Sciatic nerve (tissue), 2 donors: ENCODE measurements around the gene COL9A3. TPM values are rescaled to one million over a fixed set of nuclear protein-coding genes. Genes with fewer than 3 reads are reported as not detected.
A peak's percentile ranks its signal among the peaks of the same experiment; 100 is the strongest.

Source experiments
- ATAC-seq: fragments of 200-7000 bp; cut with Tn5 transposase; one replicate; pipeline ENCODE4 v1.9.1; 2020; ENCODE audit warnings: mild to moderate bottlenecking, moderate library complexity
- DNase-seq: peaks from one replicate; pipeline ENCODE4 v3.0.0-alpha.2; 2020; ENCODE audit warnings: low spot score
- intact Hi-C: fragments of 100-400 bp; cut with DNase I; formaldehyde crosslinking; loops from one replicate; pipeline ENCODE4 v1.14.2; 2022
- total RNA-seq: library from RNA; stranded (reverse); fragmentation: NEBNext Ultra II Directional; extraction: Animal tissue kit (Norgen Biotek cat#: 25700); gene quantifications from one replicate; pipeline ENCODE4 v1.2.1, GENCODE V29; 2021
- donor health status: DM: no; HTN: no; CAD: no.
- donor health status: DM: no; HTN: no; CAD: no.

The COL9A3 gene
- total RNA-seq, 1 donor from 2014 or later = 69.6 TPM

- ATAC-seq (no peak), DNase-seq (no peak)
- intact Hi-C loops = loop anchor here (5.0 kb wide), 1 partner anchor 126 kb away; no protein-coding TSS in a partner anchor
These were observed 23.2 kb upstream of the COL9A3 start for GRCh38 chr20:62793757-62794006.

DNA sequence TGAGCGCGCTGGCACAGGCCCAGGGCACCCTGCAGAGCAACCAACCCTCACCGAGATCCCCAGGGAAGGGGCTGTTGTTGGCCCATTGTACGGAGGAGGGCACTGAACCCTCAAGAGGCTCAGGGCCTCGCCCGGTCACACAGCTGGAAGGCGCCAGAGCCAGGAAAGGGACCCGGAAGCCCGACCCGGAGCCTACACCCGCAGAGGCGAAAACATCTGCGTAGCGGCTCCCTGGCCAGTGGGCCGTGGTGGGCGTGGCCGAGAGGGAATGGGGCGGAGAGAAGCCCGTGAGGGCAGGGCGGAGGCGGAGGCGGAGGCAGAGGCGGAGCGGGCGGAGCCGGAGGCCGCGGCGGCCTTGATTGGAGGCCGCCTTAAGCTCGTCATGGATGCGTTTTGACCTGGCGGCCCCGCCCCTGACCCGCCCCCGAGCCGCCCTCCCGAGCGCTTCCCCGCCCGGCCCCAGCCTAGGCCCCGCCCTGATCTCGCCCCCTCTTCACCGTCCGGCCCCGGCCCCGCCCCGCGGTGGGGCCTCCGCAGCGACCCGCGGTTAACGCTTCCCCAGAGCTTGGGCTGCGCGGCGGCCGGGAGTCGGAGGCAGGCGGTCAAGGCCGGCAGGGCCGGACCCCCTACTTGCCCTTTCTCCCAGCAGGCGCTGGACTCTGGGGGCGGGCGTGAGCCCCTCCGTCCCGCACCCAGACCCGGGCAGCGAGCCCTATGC lies 22.7 kb upstream of the COL9A3 start:
- DNase-seq = peak; percentile 99
- intact Hi-C loops = loop anchor here (5.0 kb wide), 1 partner anchor 127 kb away; no protein-coding TSS in a partner anchor
- peak; percentile 91 for ATAC-seq

- peak; percentile 79 for DNase-seq
- ATAC-seq = no peak
- intact Hi-C loops = no loop called here
These were observed 21.7 kb upstream of the COL9A3 start for GRCh38 chr20:62795023-62795761.

DNA sequence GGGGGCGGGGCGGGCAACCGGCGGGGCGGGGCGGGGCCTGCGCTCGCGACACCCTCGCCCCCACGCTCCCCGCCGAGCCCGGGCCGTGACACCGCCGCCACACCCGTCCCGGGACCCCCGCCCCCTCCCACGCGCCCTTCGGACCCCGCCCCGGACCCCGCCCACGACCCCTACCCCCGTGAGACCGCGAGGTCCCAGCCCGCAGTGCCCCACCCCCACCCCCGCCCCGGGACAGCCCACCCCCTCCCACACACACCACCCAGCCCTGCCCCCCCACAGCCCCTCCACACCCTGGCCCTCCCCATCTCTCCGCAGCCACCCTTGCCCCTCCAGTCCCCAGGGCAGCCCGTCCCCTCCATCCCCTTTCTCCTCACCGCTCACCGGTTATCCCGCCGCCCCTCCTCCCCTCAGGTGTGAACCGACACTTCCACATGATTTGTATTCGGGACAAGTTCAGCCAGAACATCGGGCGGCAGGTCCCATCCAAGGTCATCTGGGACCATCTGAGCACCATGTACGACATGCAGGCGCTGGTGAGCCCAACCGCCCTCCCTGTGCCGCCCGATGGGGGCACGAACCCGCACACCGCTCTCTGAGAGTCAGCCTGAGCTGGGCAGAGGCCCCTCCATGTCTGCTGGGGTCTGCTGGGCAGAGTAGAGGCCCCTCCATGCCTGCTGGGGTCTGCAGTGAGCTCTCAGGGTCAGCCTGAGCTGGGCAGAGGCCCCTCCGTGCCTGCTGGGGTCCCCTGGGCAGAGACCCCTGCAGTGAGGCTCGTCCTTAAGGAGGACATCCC lies 20.0 kb upstream of the COL9A3 start:
- DNase-seq (peak; percentile 74), ATAC-seq (no peak)
- intact Hi-C loops = no loop called here

DNA sequence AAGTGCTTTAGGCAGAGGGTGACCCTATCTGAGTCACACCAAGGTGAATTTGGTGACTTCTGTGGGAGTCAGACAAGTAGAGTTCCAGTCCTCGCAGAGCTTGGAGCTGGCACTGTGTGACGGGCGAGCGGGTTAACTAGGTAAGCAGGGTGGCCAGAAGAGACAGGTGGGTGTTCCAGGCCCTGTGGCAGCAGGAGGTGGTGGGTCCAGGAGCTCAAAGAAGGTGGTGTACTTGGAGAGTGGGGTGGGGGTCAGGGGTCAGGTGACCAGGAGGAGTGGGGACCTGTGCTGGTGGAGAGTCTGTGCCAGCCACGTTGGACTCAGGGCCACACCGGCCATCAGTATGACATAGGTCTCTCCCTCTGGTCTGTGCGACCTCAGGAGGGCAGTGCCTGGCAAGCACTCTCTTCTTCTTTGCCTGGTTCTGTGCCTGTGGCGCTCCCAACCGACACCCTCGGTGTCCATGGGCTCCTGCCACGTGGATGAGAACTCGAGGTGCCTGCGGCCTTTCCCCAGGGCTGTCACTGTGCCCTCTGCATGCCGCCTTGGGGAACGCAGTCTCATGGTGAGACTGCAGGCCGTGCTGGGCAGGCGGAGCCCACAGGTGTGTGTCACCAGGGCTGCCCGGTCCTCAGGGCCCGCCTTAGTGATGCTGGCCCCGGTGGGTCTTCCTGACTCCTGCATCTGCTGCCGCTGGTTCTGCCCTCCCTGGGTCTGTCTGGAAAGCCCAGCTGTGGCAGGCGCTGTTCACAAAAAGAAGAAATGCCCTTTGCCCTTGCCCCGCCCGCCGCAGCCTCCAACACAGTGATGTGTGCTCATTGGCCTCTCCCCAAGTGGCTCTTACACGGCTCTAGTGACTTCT lies 18.9 kb upstream of the COL9A3 start:
- DNase-seq (no peak), ATAC-seq (no peak)
- intact Hi-C loops = no loop called here

- ATAC-seq = no peak
These were observed 17.8 kb upstream of the COL9A3 start for GRCh38 chr20:62799036-62799435.

GRCh38 chr20:62799459-62799858 lies 17.4 kb upstream of the COL9A3 start:
- ATAC-seq (no peak), DNase-seq (no peak)
- intact Hi-C loops = no loop called here

More at GRCh38 chr20:62799036-62799435, 17.8 kb upstream of the COL9A3 start:
- no peak for DNase-seq
- intact Hi-C loops = no loop called here

DNA sequence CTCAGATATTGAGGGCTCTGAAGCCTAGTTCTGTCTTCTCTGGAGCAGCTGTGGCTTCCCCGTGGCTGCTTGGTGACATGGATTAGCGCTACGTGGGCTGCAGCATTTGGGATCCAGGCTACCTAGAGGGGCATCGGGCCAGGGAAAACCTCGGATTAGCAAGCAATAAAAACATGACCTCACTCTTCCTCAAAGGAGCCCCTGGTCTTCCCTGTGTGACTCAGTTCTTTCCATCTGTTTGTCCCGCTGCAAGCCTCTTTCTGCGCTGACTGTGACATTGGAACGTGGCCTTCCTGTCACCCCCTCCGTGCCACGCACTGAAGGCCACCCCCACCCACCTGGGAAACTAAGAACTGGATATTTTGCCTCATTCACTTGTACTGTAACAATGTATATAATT lies 17.0 kb upstream of the COL9A3 start:
- no peak for ATAC-seq

GRCh38 chr20:62800314-62801259 lies 16.3 kb upstream of the COL9A3 start:
- ATAC-seq = no peak
- intact Hi-C loops = no loop called here
- DNase-seq = no peak

More for the DNA sequence above, 17.0 kb upstream of the COL9A3 start:
- intact Hi-C loops = no loop called here
- no peak for DNase-seq

DNA sequence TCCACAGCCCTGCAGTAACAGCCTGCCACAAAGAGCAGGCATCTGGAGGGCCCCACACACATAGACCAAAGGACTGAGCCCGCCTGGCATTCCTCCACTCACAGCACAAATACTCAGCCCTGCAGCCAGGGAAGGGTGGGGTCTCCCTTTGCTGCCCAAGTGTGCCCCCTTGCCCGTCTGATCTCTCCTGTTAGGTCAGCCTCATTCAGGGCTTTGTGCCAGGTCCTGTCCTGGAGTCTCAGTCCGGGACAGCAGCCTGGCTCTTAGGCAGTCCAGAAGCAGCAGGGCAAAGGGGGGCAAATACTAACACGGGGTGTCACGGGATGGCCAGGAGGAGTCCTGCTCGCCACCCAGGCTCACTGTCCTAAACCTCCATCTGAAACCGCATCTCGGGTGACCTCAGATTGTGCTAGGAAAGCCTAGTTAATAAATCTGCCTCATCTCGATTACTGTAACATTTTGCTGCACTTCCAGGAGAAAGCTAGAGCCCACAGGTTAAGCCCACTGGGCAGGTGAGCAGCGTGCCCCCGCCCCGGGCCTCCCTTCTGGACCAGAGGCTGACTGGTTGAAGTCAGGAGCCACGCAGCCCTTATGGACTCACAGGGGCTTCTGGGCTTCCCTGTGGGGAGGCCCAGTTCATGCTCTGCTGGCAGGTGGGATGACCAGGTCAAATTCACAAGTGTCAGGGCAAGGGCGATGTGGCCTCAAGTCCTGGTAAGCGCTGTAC lies 15.4 kb upstream of the COL9A3 start:
- intact Hi-C loops = no loop called here
- DNase-seq = no peak
- ATAC-seq = no peak

GRCh38 chr20:62802026-62802712 lies 14.7 kb upstream of the COL9A3 start:
- DNase-seq (no peak), ATAC-seq (no peak)
- intact Hi-C loops = no loop called here

GRCh38 chr20:62804021-62804626 lies 12.7 kb upstream of the COL9A3 start:
- intact Hi-C loops = no loop called here
- no peak for DNase-seq
- no peak for ATAC-seq

DNA sequence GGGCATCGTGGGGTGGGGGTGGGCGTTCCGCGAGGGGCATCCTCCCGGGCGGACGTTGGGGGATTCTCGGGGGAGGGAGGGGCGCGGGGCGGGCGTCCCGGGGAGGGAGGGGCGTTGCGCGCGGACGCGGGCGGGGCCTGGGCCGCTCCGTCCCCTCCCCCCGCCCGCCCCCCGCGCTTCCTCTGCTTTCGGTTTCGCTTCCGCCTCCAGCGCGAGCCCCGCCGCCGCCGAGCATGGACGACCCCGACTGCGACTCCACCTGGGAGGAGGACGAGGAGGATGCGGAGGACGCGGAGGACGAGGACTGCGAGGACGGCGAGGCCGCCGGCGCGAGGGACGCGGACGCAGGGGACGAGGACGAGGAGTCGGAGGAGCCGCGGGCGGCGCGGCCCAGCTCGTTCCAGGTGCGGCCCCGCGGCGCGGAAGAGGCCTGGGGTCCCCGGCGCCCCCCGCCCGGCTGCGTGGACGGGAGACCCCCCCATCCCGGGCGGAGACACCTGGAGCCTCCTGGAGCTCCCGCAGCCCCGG lies 12.2 kb upstream of the COL9A3 start, which contains the start of gene OGFR:
Gene OGFR, plus strand, starts transcription at position 209 of the 528 bp plus-strand sequence. Its CDS starts 25 bp downstream, at position 234.
- intact Hi-C loops = no loop called here
- ATAC-seq = peak; percentile 10
- peak; percentile 88 for DNase-seq

GRCh38 chr20:62805155-62805710 lies 11.6 kb upstream of the COL9A3 start:
- ATAC-seq (no peak), DNase-seq (no peak)
- intact Hi-C loops = no loop called here

- DNase-seq (no peak), ATAC-seq (peak; percentile 35)
- intact Hi-C loops = no loop called here
These were observed 11.0 kb upstream of the COL9A3 start for GRCh38 chr20:62805711-62806382.
